GM10266 (cell line): ENCODE measurements around the gene BLNK.

ENCODE experiments used
- DNase-seq: peaks from one replicate; pipeline ENCODE4 v3.0.0; 2012; ENCODE audit errors: extremely low spot score
- TF ChIP-seq, protein P1 (sequence below): IDR thresholded peaks from 2 replicates; pipeline ENCODE4 v1.5.1; 2012; ENCODE audit warnings: mild to moderate bottlenecking, low read depth; ENCODE audit not compliant: control insufficient read depth, insufficient read depth; ENCODE audit errors: missing control alignments

Gene BLNK

DNA sequence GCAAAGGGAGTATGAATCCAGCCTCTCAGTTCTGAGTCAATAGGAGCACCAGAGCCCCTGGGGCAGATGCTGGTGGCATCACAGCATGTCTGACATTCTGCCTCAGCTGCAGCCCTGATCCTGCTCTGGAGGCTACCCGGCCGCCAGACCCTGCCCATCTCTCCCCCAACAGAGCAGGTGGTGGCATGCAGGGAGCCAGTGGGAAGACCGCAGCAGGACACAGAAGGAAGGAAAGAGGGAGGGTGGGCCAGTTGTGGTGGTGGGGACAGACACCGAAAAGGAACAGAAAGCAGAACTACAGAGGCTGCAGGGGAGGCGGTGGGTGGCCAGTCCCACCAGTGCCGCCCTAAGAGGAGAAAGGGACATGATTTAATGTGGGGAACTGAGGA, 35.3 kb downstream of the BLNK start:
- DNase-seq, result no peak

DNA sequence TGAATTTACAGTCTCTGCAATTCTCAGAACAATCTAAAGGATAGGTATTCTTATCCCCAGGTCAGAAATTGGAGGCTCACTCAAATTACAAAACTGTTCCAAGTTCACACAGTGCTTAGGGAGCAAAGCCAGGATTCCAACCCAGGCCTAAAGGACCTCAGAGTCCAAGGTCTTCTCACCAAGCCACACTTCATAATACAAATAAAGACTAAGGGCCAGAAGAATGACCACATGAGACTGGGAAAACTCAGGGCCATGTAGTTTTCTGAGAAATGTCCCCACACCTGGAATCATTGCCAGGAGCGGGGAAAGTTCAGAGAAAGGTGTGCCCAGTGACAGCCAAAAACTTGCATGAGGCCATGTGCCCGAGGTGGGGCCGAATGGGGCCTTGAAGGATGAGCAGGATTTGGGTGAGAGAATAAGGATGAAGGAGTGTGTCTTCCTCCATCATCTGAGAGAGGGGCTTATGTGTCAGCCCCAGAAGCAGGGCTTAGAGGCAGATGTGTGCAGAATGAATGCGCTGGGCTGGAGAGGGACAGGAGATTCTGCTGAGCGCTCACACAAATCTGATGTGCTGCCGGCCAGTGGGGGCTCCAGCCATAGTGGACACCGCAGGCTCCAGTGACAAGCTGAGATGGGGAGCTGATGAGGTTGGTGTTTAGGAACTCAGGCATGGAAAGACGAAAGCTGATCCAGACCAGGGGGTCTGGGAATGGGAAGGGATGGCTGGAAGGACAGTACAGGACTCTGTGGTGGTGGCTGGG, 35.9 kb downstream of the BLNK start:
- TF ChIP-seq, protein P1, sequence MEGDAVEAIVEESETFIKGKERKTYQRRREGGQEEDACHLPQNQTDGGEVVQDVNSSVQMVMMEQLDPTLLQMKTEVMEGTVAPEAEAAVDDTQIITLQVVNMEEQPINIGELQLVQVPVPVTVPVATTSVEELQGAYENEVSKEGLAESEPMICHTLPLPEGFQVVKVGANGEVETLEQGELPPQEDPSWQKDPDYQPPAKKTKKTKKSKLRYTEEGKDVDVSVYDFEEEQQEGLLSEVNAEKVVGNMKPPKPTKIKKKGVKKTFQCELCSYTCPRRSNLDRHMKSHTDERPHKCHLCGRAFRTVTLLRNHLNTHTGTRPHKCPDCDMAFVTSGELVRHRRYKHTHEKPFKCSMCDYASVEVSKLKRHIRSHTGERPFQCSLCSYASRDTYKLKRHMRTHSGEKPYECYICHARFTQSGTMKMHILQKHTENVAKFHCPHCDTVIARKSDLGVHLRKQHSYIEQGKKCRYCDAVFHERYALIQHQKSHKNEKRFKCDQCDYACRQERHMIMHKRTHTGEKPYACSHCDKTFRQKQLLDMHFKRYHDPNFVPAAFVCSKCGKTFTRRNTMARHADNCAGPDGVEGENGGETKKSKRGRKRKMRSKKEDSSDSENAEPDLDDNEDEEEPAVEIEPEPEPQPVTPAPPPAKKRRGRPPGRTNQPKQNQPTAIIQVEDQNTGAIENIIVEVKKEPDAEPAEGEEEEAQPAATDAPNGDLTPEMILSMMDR, result no peak
- no peak for DNase-seq

More for the DNA sequence above, 35.3 kb downstream of the BLNK start:
- TF ChIP-seq, protein P1, result no peak

DNA sequence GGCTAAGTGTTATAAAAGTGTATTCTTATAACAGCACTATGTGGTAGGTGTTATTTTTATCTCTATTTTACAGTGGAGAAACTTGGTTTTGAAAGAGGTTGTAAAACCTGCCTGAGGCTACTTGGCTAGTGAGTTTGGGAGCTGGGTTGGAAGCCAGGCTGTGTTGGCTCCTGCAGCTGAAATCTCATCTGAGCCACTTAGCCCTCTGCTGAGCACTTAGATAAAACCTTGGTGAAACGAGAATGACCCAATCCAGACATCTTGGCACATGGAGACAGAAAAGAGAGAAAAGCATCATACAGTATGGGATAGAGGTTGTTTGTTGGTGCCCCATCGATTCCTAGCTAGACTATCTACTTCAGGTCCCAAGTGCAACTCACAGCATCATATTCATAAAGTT, 37.4 kb downstream of the BLNK start:
- no peak for DNase-seq
- TF ChIP-seq, protein P1, result peak; percentile 2

DNA sequence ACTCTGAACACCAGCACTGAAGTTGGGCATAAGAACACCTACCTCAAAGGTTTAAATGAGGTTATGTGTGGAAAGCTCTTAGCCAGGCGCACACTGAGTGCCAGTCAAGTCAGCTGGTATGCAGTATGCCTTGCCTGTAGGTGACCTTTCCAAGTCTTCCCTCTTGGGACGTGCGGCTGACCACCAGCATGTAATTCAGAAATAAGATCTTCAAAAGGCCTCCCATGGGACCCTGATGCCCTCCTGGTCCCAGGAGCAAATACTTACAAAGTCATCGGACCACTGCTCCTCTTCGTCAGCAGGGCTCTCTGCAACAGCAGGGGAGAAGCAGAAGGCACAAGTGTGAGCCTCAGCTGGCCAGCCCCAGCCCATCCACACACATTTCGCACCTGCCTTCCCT, 40.8 kb downstream of the BLNK start:
- TF ChIP-seq, protein P1, result no peak
- no peak for DNase-seq

DNA sequence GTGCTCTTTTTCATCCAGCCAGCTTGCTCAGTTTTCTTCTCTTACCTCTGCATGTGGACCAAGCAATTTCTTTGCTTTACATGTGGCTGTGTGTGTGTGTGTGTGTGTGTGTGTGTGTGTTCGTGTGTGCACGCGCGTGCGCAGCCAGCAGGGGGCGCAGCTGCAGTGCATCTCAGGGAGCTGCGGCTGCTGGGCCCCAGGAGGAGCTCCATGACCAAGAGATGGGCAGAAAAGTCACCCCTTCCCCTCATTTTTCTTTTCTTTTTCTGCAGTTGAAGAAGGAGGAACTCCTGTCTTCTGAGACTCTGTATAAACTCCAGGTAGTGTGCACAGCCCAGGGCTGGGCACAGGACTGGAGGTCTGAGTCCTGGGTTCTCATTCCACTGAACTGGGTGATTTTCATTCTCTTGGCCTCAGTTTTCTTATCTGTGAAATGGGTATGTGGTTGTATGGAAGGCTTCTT, 41.8 kb downstream of the BLNK start:
- DNase-seq, result peak; percentile 64
- TF ChIP-seq, protein P1, result peak; percentile 97

DNA sequence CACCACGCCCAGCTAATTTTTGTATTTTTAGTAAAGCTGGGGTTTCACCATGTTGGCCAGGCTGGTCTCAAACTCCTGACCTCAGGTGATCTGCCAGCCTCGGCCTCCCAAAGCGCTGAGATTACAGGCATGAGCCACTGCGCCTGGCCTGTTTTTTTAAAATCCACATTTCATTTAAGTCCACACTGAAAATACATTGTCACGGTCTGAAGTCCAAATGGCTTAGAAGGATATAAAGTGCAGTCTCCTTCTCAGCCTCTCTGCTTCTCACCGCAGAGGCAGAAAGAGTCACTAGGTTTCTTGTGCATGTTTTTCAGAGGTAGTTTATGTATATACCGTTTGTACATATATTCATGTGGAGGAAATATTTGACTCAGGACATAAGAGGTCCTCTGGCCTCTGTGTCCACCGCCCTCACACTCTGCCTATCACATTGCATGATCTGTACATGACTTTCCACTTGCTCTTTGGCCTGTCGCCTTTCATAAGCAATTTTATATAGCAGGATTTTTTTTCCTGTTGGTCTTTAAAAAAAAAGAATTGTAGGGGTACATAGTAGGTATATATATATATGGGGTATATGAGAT, 42.9 kb downstream of the BLNK start:
- TF ChIP-seq, protein P1, result no peak
- DNase-seq, result no peak

DNA sequence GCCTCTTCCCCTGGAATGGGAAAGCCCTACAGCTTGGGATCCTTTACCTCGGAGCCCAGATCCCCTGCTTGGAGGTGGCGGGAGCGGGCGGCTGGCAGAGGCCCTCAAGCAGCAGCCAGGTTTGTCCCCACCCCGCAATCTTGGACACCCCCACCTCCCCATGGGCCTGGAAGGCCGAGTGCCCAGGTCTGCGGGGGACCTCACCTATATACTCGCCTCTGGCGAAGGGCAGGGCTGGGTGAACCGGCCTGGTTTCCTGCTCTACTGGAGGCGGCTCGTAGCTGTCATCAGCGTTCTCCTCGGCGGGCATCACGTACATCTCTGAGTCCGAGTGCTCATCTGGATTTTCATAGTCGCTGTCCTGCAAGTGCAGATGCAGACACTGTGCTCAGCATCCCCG, 44.2 kb downstream of the BLNK start:
- TF ChIP-seq, protein P1, result no peak

More for the DNA sequence above, 44.2 kb downstream of the BLNK start:
- DNase-seq, result no peak
